SJSA1 (cell line): ENCODE results near the gene CRABP2. TPM values are rescaled to one million over a fixed set of nuclear protein-coding genes. Genes with fewer than 3 reads are reported as not detected.

Source experiments
- DNase-seq, 2 experiments: peaks; one replicate each; pipeline ENCODE4 v3.0.0-alpha.2; 2015 to 2020; ENCODE audit warnings: low spot score in 2 of 2, low read depth in 1 of 2
- H3K27ac ChIP-seq: fragments of 250-450 bp; sonication (Bioruptor Pico); 2 replicates; pipeline ENCODE4 v1.5.1; 2020; ENCODE audit warnings: mild to moderate bottlenecking, moderate library complexity
- H3K27me3 ChIP-seq: fragments of 250-450 bp; sonication (Bioruptor Pico); replicated peaks from 2 replicates; pipeline ENCODE4 v1.5.1; 2020; ENCODE audit warnings: mild to moderate bottlenecking, moderate library complexity
- H3K36me3 ChIP-seq: fragments of 250-450 bp; sonication (Bioruptor Pico); 2 replicates; pipeline ENCODE4 v1.5.1; 2020; ENCODE audit warnings: mild to moderate bottlenecking
- H3K4me1 ChIP-seq: fragments of 250-450 bp; sonication (Bioruptor Pico); replicated peaks from 2 replicates; pipeline ENCODE4 v1.6.1; 2021; ENCODE audit warnings: mild to moderate bottlenecking
- H3K4me3 ChIP-seq: fragments of 250-450 bp; sonication (Bioruptor Pico); 2 replicates; pipeline ENCODE4 v1.5.1; 2020; ENCODE audit warnings: mild to moderate bottlenecking
- H3K9me3 ChIP-seq: fragments of 250-450 bp; sonication (Bioruptor Pico); replicated peaks from 2 replicates; pipeline ENCODE4 v1.5.1; 2020; ENCODE audit warnings: mild to moderate bottlenecking
- total RNA-seq: library from RNA; depleted of rRNA; stranded (reverse); fragments of >200 nt; shearing (Covaris generic); gene quantifications from 2 replicates; pipeline ENCODE4 v1.2.3, GENCODE V29; 2014

Gene CRABP2
- total RNA-seq, 1 experiment from 2014 or later = 2.8 TPM

DNA sequence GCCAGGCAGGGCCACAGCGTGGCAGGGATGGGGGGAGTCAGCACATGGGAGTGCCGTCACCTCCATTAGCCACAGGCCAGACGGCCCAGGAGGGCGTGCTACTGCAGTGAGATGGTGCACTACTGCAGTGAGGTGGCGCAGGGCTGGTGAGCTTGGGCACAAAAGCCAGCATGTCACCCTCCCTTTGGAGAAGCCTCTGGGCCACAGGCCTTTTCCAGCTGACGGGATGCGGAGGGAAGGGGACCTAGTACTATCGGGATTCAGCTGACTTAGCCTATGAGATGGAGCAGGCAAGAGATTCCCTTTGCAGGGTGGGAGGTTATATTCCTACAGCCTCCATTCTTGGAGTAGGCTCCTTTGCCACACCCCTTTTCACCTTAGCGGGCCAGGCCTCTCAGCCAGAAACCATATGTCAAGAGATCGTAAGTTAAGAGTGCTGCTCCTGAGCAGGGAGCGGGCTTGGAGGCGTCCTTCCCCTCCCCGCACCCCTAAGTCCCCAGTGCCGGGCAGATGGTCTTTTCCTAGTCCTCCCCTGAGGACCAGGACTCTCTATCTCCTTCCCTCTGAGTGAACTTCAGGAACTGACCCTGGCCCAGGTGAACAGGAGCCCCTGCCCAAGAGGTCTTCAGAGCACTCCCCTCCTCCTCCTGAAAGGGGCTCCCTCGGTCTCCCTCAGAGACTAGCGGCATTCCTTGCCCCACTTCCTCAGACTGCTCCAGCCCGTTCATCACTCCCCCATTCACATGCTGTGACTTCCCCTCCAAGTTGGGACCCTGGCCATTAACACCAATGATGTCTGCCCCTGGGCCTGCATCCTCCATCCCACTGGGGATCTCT, 36.4 kb downstream of the CRABP2 start:
- H3K4me3 ChIP-seq = no peak overlapping the region
- peaks cover 48% of the 10 kb centered on the region for H3K4me1 ChIP-seq
- no peaks in the 10 kb centered on the region for H3K27me3 ChIP-seq
- H3K27ac ChIP-seq = no peak overlapping the region
- peaks cover 38% of the 10 kb centered on the region for H3K36me3 ChIP-seq
- no peaks in the 10 kb centered on the region for H3K9me3 ChIP-seq
- no peak for DNase-seq

DNA sequence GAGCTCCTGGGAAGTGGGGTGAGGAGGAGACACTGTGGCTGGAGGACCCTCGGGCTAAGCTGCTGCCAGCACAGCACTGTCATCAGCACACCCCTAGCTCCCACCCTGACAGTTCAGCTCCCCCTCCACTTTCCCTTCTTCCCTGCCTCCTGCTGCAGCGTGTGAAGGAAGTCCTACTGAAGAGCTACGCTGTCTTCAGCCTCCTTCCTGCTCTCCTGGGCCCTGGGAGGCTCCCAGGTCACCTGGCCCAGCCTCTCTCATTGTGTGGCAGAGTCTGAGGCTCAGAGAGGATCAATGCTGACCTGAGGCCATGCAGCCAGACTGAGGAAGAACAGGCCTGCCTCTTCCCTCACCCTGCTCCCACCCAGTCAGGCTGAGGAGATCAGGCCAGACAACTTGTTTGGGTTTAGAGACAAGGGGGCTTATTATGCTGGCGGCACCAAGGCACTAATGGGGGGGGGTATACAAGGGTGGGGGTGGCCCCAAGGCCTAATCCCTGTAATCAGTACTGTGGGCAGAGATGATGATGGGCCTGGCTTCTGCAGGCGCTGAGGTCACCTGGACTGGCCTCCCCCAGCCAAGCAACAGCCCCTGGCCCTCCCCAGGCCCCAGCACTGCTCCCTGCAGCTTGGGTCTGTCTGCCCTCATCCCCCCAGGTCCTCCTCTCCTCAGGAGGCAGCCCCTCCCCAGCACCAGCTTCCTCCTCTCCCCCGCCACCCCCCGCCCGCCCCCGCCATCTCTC, 37.2 kb downstream of the CRABP2 start:
- H3K27ac ChIP-seq = no peak overlapping the region; the same call in 1 of the 2 replicates
- H3K27me3 ChIP-seq = no peaks in the 10 kb centered on the region
- peaks cover 48% of the 10 kb centered on the region for H3K4me1 ChIP-seq
- H3K4me3 ChIP-seq = no peak overlapping the region
- no peaks in the 10 kb centered on the region for H3K9me3 ChIP-seq
- H3K36me3 ChIP-seq = peaks cover 29% of the 10 kb centered on the region
- DNase-seq = no peak

DNA sequence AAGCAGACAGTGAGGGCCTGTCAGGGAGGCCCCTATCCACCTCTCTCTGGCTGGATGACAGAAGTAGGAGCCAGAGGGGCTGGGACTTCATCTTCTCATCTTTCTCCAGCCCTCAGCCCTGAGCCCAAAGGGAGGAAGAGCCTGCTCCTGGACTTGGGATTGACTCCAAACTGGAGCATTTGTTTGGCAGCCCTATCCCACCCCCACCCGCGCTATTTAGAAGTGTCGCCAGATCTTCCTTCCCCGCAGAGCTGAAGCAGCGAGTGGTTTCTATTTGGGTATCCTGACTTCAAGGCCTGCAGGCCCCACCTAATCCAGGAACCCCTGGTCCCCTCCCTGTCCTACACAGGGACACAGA, 37.8 kb downstream of the CRABP2 start:
- no peak for DNase-seq

DNA sequence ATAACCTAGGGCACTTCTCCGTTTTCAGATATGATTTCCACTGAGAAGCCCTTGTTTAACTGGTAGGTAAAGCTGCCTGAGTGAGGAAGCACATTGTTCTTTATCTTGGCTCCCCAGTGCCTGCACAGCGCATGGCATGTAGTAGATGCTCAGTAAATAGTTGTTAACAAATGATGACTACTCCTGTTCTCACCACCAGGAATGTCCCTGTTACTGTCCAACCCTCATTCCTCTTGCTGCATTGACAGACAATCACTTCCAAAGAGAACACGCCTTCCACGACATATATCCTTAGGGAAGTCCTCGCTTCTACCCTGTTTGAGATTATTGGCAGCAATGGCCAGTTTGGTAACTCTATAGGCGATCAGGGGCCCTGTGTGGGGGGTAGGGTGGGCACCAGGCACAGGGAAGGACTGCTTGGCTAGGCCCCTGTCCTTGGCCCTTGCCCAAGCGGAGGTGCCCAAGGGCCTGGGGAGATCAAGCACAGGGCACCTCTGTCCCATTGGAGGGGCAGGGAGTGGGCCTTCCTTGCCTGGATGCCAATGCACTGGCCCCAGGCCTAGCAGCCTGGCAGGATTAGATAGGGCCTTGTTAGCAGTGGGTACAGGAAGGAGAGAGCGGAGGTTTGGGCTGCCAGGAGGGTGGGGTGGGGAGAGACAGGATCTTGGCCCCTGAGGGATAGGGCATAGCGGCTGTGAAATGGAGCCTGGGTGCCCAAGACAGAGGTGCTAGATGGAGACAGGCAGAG, 38.3 kb downstream of the CRABP2 start:
- Histone ChIP-seq H3K9me3 (no peaks in the 10 kb centered on the region), H3K4me1 (peaks cover 59% of the 10 kb centered on the region), H3K36me3 (peaks cover 18% of the 10 kb centered on the region), H3K27ac (peak overlapping the region; percentile 22; the same call in 1 of the 2 replicates), H3K4me3 (no peak overlapping the region), H3K27me3 (no peaks in the 10 kb centered on the region)
- no peak for DNase-seq

More for the DNA sequence above, 37.8 kb downstream of the CRABP2 start:
- Histone ChIP-seq H3K27me3 (no peaks in the 10 kb centered on the region), H3K4me3 (no peak overlapping the region), H3K4me1 (peaks cover 53% of the 10 kb centered on the region), H3K36me3 (peaks cover 24% of the 10 kb centered on the region), H3K9me3 (no peaks in the 10 kb centered on the region), H3K27ac (no peak overlapping the region; the same call in 1 of the 2 replicates)

DNA sequence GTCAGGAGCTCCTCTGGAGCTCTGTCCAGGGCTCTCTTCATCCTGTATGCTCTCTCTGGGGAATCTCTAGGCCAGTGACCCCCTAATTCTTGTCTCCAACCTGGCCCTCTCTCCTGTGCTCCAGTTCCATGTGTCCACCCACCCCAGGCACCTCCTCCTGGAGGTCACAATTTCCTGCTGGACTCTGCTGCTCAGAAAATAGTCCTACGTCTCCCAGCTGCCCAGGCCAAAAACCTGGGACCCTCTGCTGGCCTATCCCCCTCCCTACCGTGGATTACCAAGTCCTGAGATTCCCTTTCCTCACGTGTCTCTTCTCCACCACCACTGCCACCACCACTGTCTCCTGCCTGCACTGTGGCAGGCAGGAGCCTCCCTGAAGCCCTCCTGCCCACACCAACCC, 39.8 kb downstream of the CRABP2 start:
- H3K36me3 ChIP-seq = peaks cover 6% of the 10 kb centered on the region; the same call in 1 of the 2 replicates
- H3K4me3 ChIP-seq = no peak overlapping the region
- H3K4me1 ChIP-seq = peaks cover 74% of the 10 kb centered on the region
- no peaks in the 10 kb centered on the region for H3K9me3 ChIP-seq
- H3K27ac ChIP-seq = peak overlapping the region; percentile 87
- no peaks in the 10 kb centered on the region for H3K27me3 ChIP-seq
- DNase-seq = no peak

DNA sequence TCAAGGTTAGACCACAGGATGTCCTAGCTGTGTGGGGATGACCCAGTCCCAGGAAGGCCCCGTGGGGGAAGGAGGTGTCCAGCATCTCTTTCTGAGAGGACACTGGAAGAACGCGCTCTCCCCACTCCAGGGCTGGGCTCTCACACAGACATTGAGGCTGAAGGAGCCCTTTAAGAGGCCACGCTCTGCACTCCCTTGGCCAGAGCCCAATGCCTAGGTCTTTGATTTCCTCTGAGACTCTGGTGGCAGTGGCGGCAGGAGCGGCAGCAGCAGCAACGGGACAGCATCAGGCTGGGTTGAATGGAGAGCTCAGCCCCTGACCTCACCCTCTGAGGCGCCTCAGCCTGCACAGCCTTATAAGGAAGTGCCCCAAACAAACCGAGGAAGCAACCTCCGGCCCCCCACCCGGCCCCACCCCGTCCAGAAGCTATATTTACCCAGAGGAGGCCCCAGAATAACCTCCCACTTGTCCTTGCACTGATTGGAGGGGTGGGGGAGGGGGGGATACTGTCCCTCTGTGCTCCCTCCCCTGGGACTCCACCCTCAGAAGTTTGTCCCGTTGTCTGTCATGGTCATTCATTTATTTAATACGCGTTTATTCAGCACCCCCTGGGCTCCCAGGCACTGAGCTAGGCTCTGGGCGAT, 40.5 kb downstream of the CRABP2 start:
- H3K9me3 ChIP-seq = no peaks in the 10 kb centered on the region
- H3K27ac ChIP-seq = peak overlapping the region; percentile 87
- no peaks in the 10 kb centered on the region for H3K27me3 ChIP-seq
- H3K4me1 ChIP-seq = peaks cover 80% of the 10 kb centered on the region
- DNase-seq = peak; percentile 57 to 80
- H3K36me3 ChIP-seq = no peaks in the 10 kb centered on the region; the same call in 1 of the 2 replicates
- H3K4me3 ChIP-seq = no peak overlapping the region

DNA sequence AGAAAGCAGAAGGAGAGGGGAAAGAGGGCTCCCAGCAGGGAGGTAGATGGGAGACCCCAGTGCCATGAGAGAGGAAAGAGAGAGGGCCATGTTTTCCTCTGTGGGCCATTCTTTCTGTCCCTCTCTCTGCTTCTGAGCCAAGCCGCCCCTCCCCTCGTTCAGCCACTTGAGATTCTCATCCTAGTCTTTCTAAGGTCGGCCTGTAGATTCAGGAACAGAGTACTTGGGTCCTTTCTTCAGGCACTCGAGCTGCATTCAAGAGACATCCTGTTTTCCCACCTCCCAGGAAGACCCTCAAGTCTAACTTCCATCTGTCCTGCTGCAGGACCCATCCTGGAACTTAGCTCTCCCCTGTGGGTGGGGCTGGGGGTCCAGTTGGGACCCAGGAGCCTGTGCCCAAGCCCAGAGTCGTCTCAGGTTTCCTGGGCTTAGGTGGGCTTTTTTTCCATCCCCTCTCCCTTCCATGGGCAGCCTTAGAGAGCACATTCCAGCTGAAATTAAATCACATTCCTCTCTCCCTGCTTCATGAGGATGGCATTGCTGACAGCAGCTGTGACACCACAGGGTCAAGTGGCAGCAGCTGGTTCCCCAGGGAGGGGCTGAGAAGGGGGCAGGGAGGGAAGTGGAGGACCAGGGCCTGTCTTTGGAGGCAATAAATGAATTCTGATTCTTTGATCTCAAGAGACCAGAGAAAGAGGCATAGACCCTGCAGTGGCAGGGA, 41.2 kb downstream of the CRABP2 start:
- peak overlapping the region; percentile 87 for H3K27ac ChIP-seq
- peaks cover 86% of the 10 kb centered on the region for H3K4me1 ChIP-seq
- H3K36me3 ChIP-seq = no peaks in the 10 kb centered on the region
- peak; percentile 82 to 83 for DNase-seq
- no peaks in the 10 kb centered on the region for H3K27me3 ChIP-seq
- H3K4me3 ChIP-seq = no peak overlapping the region
- no peaks in the 10 kb centered on the region for H3K9me3 ChIP-seq

DNA sequence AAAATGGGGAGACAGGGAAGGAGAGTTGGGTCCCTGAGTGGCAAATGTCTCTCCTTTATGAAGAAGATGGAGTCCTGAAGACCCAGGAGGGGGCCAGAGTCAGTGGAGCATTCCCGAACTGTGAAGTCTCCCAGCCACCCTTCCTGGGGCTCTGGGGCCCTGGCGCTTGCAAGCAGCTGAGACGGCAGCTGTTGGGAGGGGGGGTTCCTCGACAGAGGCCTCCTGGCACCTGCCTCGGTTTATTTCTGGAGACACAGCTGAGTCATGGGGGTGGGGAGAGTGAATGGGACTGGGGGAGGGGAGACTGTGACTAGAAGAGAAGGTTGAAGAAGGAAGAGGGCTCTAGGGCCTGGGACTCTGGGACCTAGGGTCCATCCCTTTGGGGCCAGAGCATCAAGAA, 42.2 kb downstream of the CRABP2 start:
- Histone ChIP-seq H3K4me3 (no peak overlapping the region), H3K36me3 (no peaks in the 10 kb centered on the region), H3K4me1 (peaks cover 86% of the 10 kb centered on the region), H3K27ac (peak overlapping the region; percentile 87), H3K9me3 (no peaks in the 10 kb centered on the region), H3K27me3 (no peaks in the 10 kb centered on the region)
- no peak for DNase-seq

DNA sequence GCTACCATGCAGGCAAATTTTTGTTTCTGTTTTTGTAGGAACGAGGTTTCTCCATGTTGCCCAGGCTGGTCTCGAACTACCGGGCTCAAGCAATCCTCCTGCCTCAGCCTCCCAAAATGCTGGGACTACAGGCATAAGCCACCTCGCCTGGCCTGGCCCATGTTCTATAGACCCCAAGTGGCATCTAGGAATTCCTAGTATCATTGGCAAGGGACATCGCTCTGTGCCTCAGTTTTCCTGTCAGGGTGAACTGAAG, 42.7 kb downstream of the CRABP2 start:
- peak overlapping the region; percentile 87 for H3K27ac ChIP-seq

DNA sequence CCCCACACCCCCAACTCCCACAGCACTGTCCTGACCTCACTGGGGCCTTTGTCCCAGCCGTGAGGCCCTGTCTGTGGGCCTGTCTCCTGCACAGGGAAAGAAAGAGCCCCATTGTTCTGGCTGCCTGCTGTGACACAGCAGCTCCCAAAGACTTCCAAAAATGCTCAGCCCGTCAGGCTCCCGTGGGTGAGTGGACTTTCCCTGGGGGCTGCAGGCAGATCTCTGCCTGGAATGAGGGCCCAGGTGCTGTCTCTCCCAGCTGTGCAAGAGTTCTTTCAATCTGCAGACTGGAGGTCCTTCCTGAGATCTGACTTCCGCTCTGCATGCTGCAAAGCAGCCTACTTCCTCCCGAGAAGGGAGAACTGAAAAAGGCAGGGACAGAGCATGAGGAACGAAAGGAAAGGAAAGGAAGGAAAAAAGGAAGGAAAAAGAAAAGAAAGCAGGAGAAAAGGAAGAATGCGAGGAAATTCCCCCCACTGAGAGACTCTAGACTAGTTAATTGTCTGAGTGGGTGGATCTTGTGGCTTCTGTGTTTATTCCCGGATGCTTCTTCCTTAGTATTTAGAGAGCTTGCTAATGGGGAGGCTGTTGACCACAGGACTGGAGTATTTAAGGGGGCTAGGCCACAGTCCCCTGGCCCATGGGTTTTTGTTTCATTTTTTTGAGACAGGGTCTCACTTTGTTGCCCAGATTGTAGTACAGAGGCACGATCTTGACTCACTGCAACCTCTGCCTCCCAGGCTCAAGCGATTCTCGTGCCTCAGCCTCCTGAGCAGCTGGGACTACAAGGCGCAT, 43.2 kb downstream of the CRABP2 start:
- peak in 1 of 2 experiments; percentile 69 for DNase-seq
- peaks cover 84% of the 10 kb centered on the region for H3K4me1 ChIP-seq
- H3K4me3 ChIP-seq = no peak overlapping the region
- peak overlapping the region; percentile 87 for H3K27ac ChIP-seq
- H3K36me3 ChIP-seq = no peaks in the 10 kb centered on the region
- peaks cover 2% of the 10 kb centered on the region for H3K27me3 ChIP-seq
- no peaks in the 10 kb centered on the region for H3K9me3 ChIP-seq

More for the DNA sequence above, 42.7 kb downstream of the CRABP2 start:
- Histone ChIP-seq H3K36me3 (no peaks in the 10 kb centered on the region), H3K27me3 (no peaks in the 10 kb centered on the region), H3K9me3 (no peaks in the 10 kb centered on the region), H3K4me1 (peaks cover 83% of the 10 kb centered on the region), H3K4me3 (no peak overlapping the region)
- no peak for DNase-seq

DNA sequence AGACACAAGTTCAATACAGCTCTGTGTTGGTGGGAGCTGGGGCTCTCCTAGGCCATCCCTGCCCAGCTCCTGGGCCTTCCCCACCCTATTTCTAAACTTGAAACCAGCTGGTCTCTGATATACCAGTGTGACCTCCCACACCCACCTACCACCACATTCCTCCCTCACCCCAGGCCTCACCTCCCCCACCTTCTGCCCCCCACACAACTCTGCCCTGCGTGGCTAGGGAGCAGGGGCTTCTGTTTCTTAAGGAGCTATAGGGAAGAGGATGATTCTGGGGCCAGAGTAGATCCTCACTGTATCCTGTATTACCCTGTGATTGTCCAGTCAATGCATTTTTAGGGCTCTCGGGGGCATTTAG, 44.7 kb downstream of the CRABP2 start:
- Histone ChIP-seq H3K4me3 (no peak overlapping the region), H3K9me3 (no peaks in the 10 kb centered on the region), H3K27me3 (peaks cover 17% of the 10 kb centered on the region), H3K4me1 (peaks cover 75% of the 10 kb centered on the region), H3K36me3 (no peaks in the 10 kb centered on the region), H3K27ac (peak overlapping the region; percentile 51)
- DNase-seq = no peak

DNA sequence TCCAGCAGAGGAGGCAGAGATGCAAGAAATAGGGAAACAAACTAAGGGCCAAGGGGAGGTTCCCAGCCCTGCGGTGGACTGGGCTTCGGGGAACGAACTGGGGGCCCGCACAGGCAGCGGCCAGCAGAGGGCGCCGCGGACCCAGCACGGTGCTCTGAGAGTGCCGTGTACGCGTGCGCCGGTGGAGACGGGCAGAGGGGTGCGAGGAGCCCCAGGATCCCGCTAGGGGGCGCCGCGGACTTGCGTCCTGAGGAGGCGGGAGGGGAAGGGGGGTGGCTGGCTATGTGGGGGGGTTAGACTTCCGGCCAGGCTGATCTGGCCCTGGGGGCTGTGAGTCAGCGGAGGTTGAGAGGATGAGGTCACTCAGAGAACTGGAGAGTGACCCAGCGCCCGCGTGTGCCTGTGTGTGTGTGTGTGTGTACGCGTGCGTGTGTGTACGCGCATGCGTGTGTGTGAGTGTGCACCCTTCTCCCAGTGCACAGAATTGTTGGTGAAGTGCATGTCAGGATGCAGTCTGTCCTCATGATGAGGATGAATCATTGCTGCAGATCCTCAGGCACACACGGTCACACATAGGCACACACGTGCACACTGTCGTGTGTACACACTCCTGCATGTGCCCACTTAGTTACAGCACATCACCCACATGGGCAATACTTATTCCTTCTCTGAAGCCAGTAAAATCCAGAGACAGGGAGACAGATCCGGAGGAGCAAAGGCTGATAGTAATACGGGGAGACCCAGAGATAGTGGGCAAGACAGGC, 45.2 kb downstream of the CRABP2 start:
- H3K4me1 ChIP-seq = peaks cover 70% of the 10 kb centered on the region
- H3K4me3 ChIP-seq = no peak overlapping the region
- H3K27me3 ChIP-seq = peaks cover 21% of the 10 kb centered on the region
- H3K36me3 ChIP-seq = no peaks in the 10 kb centered on the region
- peak; percentile 97 to 99 for DNase-seq
- H3K9me3 ChIP-seq = no peaks in the 10 kb centered on the region
- H3K27ac ChIP-seq = peak overlapping the region; percentile 51
